ENCODE results near the gene KRTAP5-8. TPM values are rescaled to one million over a fixed set of nuclear protein-coding genes. Genes with fewer than 3 reads are reported as not detected.

KRTAP5-8 gene
- total RNA-seq, 1 donor from 2014 or later: 0.25 TPM

GRCh38 chr11:71491531-71491930 lies 46.3 kb upstream of the KRTAP5-8 start:
- DNase-seq (ENCODE audit: low spot score in 2 of 2, unreplicated experiment in 2 of 2): peak in 1 of 2 experiments; percentile 28
- Mint-ChIP-seq H3K4me1 (peaks cover 23% of the 10 kb centered on the region), H3K4me3 (no peak overlapping the region), H3K36me3 (peaks cover 36% of the 10 kb centered on the region), H3K9me3 (no peaks in the 10 kb centered on the region), H3K27ac (no peak overlapping the region), H3K27me3 (ENCODE audit: low read depth) (no peaks in the 10 kb centered on the region)
- no peak for TF ChIP-seq CTCF (IDR thresholded peaks at IDR 0.05; ENCODE audit: unreplicated experiment)

GRCh38 chr11:71491940-71492339 lies 45.9 kb upstream of the KRTAP5-8 start:
- Mint-ChIP-seq H3K27me3 (ENCODE audit: low read depth) (no peaks in the 10 kb centered on the region), H3K4me1 (peaks cover 23% of the 10 kb centered on the region), H3K27ac (no peak overlapping the region), H3K36me3 (peaks cover 39% of the 10 kb centered on the region), H3K9me3 (no peaks in the 10 kb centered on the region), H3K4me3 (no peak overlapping the region)
- TF ChIP-seq CTCF (IDR thresholded peaks at IDR 0.05; ENCODE audit: unreplicated experiment): no peak
- peak in 1 of 2 experiments; percentile 20 for DNase-seq (ENCODE audit: low spot score in 2 of 2, unreplicated experiment in 2 of 2)

GRCh38 chr11:71495286-71496230 lies 42.3 kb upstream of the KRTAP5-8 start:
- Mint-ChIP-seq H3K9me3 (no peaks in the 10 kb centered on the region), H3K4me1 (no peaks in the 10 kb centered on the region), H3K36me3 (peaks cover 39% of the 10 kb centered on the region), H3K27ac (no peak overlapping the region), H3K4me3 (no peak overlapping the region), H3K27me3 (ENCODE audit: low read depth) (no peaks in the 10 kb centered on the region)
- no peak for TF ChIP-seq CTCF (IDR thresholded peaks at IDR 0.05; ENCODE audit: unreplicated experiment)
- DNase-seq (ENCODE audit: low spot score in 2 of 2, unreplicated experiment in 2 of 2): peak in 1 of 2 experiments; percentile 13

- TF ChIP-seq CTCF (IDR thresholded peaks at IDR 0.05; ENCODE audit: unreplicated experiment): no peak
- no peaks in the 10 kb centered on the region for H3K27me3 Mint-ChIP-seq (ENCODE audit: low read depth)
- peak in 1 of 2 experiments; percentile 10 for DNase-seq (ENCODE audit: low spot score in 2 of 2, unreplicated experiment in 2 of 2)
- H3K4me3 Mint-ChIP-seq: no peak overlapping the region
- no peak overlapping the region for H3K27ac Mint-ChIP-seq
- H3K9me3 Mint-ChIP-seq: no peaks in the 10 kb centered on the region
- no peaks in the 10 kb centered on the region for H3K4me1 Mint-ChIP-seq
- H3K36me3 Mint-ChIP-seq: peaks cover 39% of the 10 kb centered on the region
Measured at GRCh38 chr11:71496421-71496820, 41.4 kb upstream of the KRTAP5-8 start.

GRCh38 chr11:71498091-71498490 lies 39.7 kb upstream of the KRTAP5-8 start:
- no peak overlapping the region for H3K4me3 Mint-ChIP-seq
- no peaks in the 10 kb centered on the region for H3K9me3 Mint-ChIP-seq
- no peak overlapping the region for H3K27ac Mint-ChIP-seq
- H3K27me3 Mint-ChIP-seq (ENCODE audit: low read depth): no peaks in the 10 kb centered on the region
- TF ChIP-seq CTCF (IDR thresholded peaks at IDR 0.05; ENCODE audit: unreplicated experiment): no peak
- H3K36me3 Mint-ChIP-seq: peaks cover 30% of the 10 kb centered on the region
- DNase-seq (ENCODE audit: low spot score in 2 of 2, unreplicated experiment in 2 of 2): peak in 1 of 2 experiments; percentile 25
- no peaks in the 10 kb centered on the region for H3K4me1 Mint-ChIP-seq
